K562 (cell line): ENCODE data around the gene DND1. TPM values are rescaled to one million over a fixed set of nuclear protein-coding genes. Genes with fewer than 3 reads are reported as not detected.
A peak's percentile ranks its signal among the peaks of the same experiment; 100 is the strongest.

Source experiments
- ADNP ChIP-seq: fragments of 200-800 bp; sonication (Bioruptor generic); IDR thresholded peaks from 2 replicates; pipeline ENCODE4 v1.6.1; 2016; ENCODE audit warnings: missing genetic modification characterization, missing compliant biosample characterization
- ARID1B ChIP-seq: fragments of 450-650 bp; IDR thresholded peaks from 2 replicates; pipeline ENCODE4 v1.6.1; 2016; ENCODE audit warnings: antibody characterized with exemption, mild to moderate bottlenecking, inconsistent platforms
- ATF4 ChIP-seq: fragments of 450-650 bp; formaldehyde crosslinking; IDR thresholded peaks from 2 replicates; pipeline ENCODE4 v1.4.0; 2022; ENCODE audit warnings: mild to moderate bottlenecking, moderate library complexity
- BRD9 ChIP-seq: fragments of 450-650 bp; IDR thresholded peaks from 2 replicates; pipeline ENCODE4 v1.6.1; 2018; ENCODE audit warnings: low read depth; ENCODE audit not compliant: partially characterized antibody
- CGGBP1 ChIP-seq: fragments of 250-450 bp; sonication (Bioruptor Pico); IDR thresholded peaks from 2 replicates; pipeline ENCODE4 v1.9.0; 2021; ENCODE audit warnings: mild to moderate bottlenecking
- E2F5 ChIP-seq: sonication (generic); formaldehyde crosslinking; IDR thresholded peaks from 2 replicates; pipeline ENCODE4 v1.8.0; 2022; ENCODE audit warnings: mild to moderate bottlenecking, missing genetic modification reagents
- ETV1 ChIP-seq: fragments of 450-650 bp; conservative IDR thresholded peaks from 2 replicates; pipeline ENCODE4 v1.6.1; 2016; ENCODE audit warnings: missing genetic modification characterization, control low read depth, low read depth, missing compliant biosample characterization
- JUN ChIP-seq, 2 experiments: sonication (generic) in 1 of 2; formaldehyde crosslinking in 1 of 2; IDR thresholded peaks; 2 replicates each; pipeline versions ENCODE4 v1.6.1 to v1.8.0; 2012 to 2022; ENCODE audit warnings: borderline replicate concordance in 2 of 2, mild to moderate bottlenecking in 2 of 2, improper control_type of control experiment in 1 of 2, low read depth in 1 of 2, low read length in 1 of 2, missing genetic modification reagents in 1 of 2
- KHSRP ChIP-seq: fragments of 450-650 bp; IDR thresholded peaks from 2 replicates; pipeline ENCODE4 v1.6.1; 2017
- LCOR ChIP-seq: sonication (generic); formaldehyde crosslinking; IDR thresholded peaks from 2 replicates; pipeline ENCODE4 v1.8.0; 2022; ENCODE audit warnings: mild to moderate bottlenecking, missing genetic modification reagents
- LEF1 ChIP-seq: fragments of 450-650 bp; IDR thresholded peaks from 2 replicates; pipeline ENCODE4 v1.6.1; 2016; ENCODE audit warnings: mild to moderate bottlenecking
- MXI1 ChIP-seq: IDR thresholded peaks from 2 replicates; pipeline ENCODE4 v1.6.1; 2011; ENCODE audit warnings: low read depth, mild to moderate bottlenecking, improper control_type of control experiment, low read length
- NR4A1 ChIP-seq, 2 experiments: fragments of 250-450 bp in 1 of 2; fragments of 450-650 bp in 1 of 2; sonication (Bioruptor Pico) in 1 of 2; IDR thresholded peaks; 2 replicates each; pipeline versions ENCODE4 v1.4.0 to v1.6.1; 2016 to 2020; ENCODE audit warnings: mild to moderate bottlenecking in 2 of 2, missing compliant biosample characterization in 1 of 2, missing genetic modification characterization in 1 of 2, moderate library complexity in 1 of 2
- NRF1 ChIP-seq, 2 experiments: fragments of 450-650 bp; IDR thresholded peaks in 1 of 2; conservative IDR thresholded peaks in 1 of 2; 2 replicates each; pipeline ENCODE4 v1.6.1; 2014; ENCODE audit warnings: mild to moderate bottlenecking in 2 of 2
- POLR2G ChIP-seq: fragments of 200-400 bp; formaldehyde crosslinking; IDR thresholded peaks from 2 replicates; pipeline ENCODE4 v1.6.1; 2017; ENCODE audit warnings: low read depth, mild to moderate bottlenecking, antibody characterized with exemption, low read length, moderate library complexity
- RFX7 ChIP-seq: fragments of 250-450 bp; sonication (Bioruptor Pico); IDR thresholded peaks from 2 replicates; pipeline ENCODE4 v1.5.1; 2021; ENCODE audit warnings: mild to moderate bottlenecking
- SIN3B ChIP-seq: fragments of 450-650 bp; IDR thresholded peaks from 2 replicates; pipeline ENCODE4 v1.6.1; 2017; ENCODE audit warnings: low read depth, mild to moderate bottlenecking, moderate library complexity
- SRSF1 ChIP-seq: fragments of 200-400 bp; formaldehyde crosslinking; IDR thresholded peaks from 2 replicates; pipeline ENCODE4 v1.6.1; 2017; ENCODE audit warnings: mild to moderate bottlenecking, low read depth, low read length, moderate library complexity
- TARDBP ChIP-seq: fragments of 450-650 bp; IDR thresholded peaks from 2 replicates; pipeline ENCODE4 v1.6.1; 2016
- TOE1 ChIP-seq, 2 experiments: fragments of 450-650 bp in 1 of 2; sonication (generic) in 1 of 2; formaldehyde crosslinking in 1 of 2; IDR thresholded peaks; 2 replicates each; pipeline versions ENCODE4 v1.7.1 to v1.8.0; 2016 to 2022; ENCODE audit warnings: borderline replicate concordance in 2 of 2, mild to moderate bottlenecking in 2 of 2, antibody characterized with exemption in 1 of 2, inconsistent platforms in 1 of 2, low read depth in 1 of 2, missing genetic modification reagents in 1 of 2, moderate library complexity in 1 of 2
- ZBTB8A ChIP-seq: fragments of 450-650 bp; IDR thresholded peaks from 2 replicates; pipeline ENCODE4 v1.6.1; 2018; ENCODE audit warnings: mild to moderate bottlenecking, moderate library complexity; ENCODE audit not compliant: partially characterized antibody
- ZNF140 ChIP-seq: fragments of 250-450 bp; sonication (Bioruptor Pico); IDR thresholded peaks from 2 replicates; pipeline ENCODE4 v1.8.0; 2021; ENCODE audit warnings: moderate library complexity, mild to moderate bottlenecking, inconsistent platforms
- ZNF354B ChIP-seq: fragments of 250-450 bp; sonication (Bioruptor Pico); IDR thresholded peaks from 2 replicates; pipeline ENCODE4 v1.4.0; 2020
- ZNF551 ChIP-seq: fragments of 250-450 bp; sonication (Bioruptor Pico); IDR thresholded peaks from 2 replicates; pipeline ENCODE4 v1.5.0; 2021; ENCODE audit warnings: mild to moderate bottlenecking, moderate library complexity
- ZNF766 ChIP-seq: fragments of 200-800 bp; sonication (Bioruptor generic); conservative IDR thresholded peaks from 2 replicates; pipeline ENCODE4 v1.6.1; 2016; ENCODE audit warnings: missing genetic modification characterization, missing compliant biosample characterization
- polyA plus RNA-seq, 8 experiments: library from polyadenylated mRNA; depleted of rRNA in 4 of 8; stranded (reverse) in 5 of 8; unstranded in 3 of 8; fragments of >200 nt; fragmentation: Nextera tagmentation in 2 of 8; fragmentation: Illumina TruSeq in 1 of 8; extraction: Ambion mirVana in 2 of 8; extraction: Trizol in 1 of 8; gene quantifications; 2 replicates each; pipeline versions ENCODE4 v1.2.1 to v1.2.3, GENCODE V29; 2011 to 2014; ENCODE audit warnings: inconsistent platforms in 1 of 8, missing spikeins in 1 of 8
- total RNA-seq, 7 experiments: library from RNA; depleted of rRNA in 6 of 7; stranded (reverse); fragments of >200 nt in 6 of 7; fragmentation: Illumina TruSeq in 2 of 7; extraction: Trizol in 2 of 7; gene quantifications; 2 replicates each; pipeline versions ENCODE4 v1.2.1 to v1.2.3, GENCODE V29; 2011 to 2021; ENCODE audit warnings: low replicate concordance in 1 of 7

The DND1 gene
- total and polyA plus RNA-seq, 9 of the 15 experiments (the other 6 are each of a cell fraction or from before 2014, with no cell fraction given) = 0.37 to 2.0 (median 0.90) TPM; not detected in 3

- TF ChIP-seq ATF4 (CRISPR knock-in tag) = no peak
- TF ChIP-seq ADNP (tag) = no peak
- TF ChIP-seq TOE1 (IDR thresholded peaks at IDR 0.05; ENCODE audit: borderline replicate concordance) = no peak; the same call in none of the 2 replicates
- TF ChIP-seq TOE1 (CRISPR knock-in tag; IDR thresholded peaks at IDR 0.05; ENCODE audit: borderline replicate concordance, low read depth) = no peak
- 0 out of 2 replicates have a peak, but pooled peaks have one; percentile 31 for TF ChIP-seq ARID1B
- peak; percentile 98 for TF ChIP-seq POLR2G
- TF ChIP-seq SIN3B = peak; percentile 78
- no peak; the same call in 1 of the 2 replicates for TF ChIP-seq JUN (IDR thresholded peaks at IDR 0.05; ENCODE audit: borderline replicate concordance, low read depth, low read length)
- 0 out of 2 replicates have a peak, but pooled peaks have one; percentile 60 for TF ChIP-seq JUN (CRISPR knock-in tag; IDR thresholded peaks at IDR 0.05; ENCODE audit: borderline replicate concordance)
- TF ChIP-seq E2F5 (CRISPR knock-in tag) = no peak
- no peak for TF ChIP-seq SRSF1
- TF ChIP-seq ETV1 (tag) = peak; percentile 98
- TF ChIP-seq MXI1 = peak; percentile 55; the same call in 1 of the 2 replicates
- no peak for TF ChIP-seq CGGBP1 (CRISPR knock-in tag)
- TF ChIP-seq BRD9 = peak; percentile 84
- TF ChIP-seq ZNF140 (CRISPR knock-in tag) = no peak
- peak; percentile 43; the same call in 1 of the 2 replicates for TF ChIP-seq KHSRP
- no peak for TF ChIP-seq ZNF354B
- no peak for TF ChIP-seq ZBTB8A
- TF ChIP-seq LEF1 = peak; percentile 12; the same call in 1 of the 2 replicates
- no peak for TF ChIP-seq ZNF766 (CRISPR knock-in tag)
- peak; percentile 41; the same call in 1 of the 2 replicates for TF ChIP-seq LCOR (CRISPR knock-in tag)
- no peak for TF ChIP-seq TARDBP
- TF ChIP-seq NRF1 (conservative IDR thresholded peaks at IDR 0.05 in 1 of 2, IDR thresholded peaks at IDR 0.05 in 1 of 2) = peak; percentile 81 to 84
- TF ChIP-seq ZNF551 (CRISPR knock-in tag) = no peak
- no peak for TF ChIP-seq RFX7 (CRISPR knock-in tag)
- TF ChIP-seq NR4A1 (CRISPR knock-in tag; IDR thresholded peaks at IDR 0.05) = no peak
- 0 out of 2 replicates have a peak, but pooled peaks have one; percentile 45 for TF ChIP-seq NR4A1 (tag; IDR thresholded peaks at IDR 0.05)
Measured at GRCh38 chr5:140690941-140691924, 17.9 kb upstream of the DND1 start, which contains the start of the genes HARS1 and HARS2 (continued).
